ENCODE results near the gene SEMA6B. TPM values are rescaled to one million over a fixed set of nuclear protein-coding genes. Genes with fewer than 3 reads are reported as not detected.
A peak's percentile ranks its signal among the peaks of the same experiment; 100 is the strongest.

Gene SEMA6B
- total RNA-seq, 1 experiment from 2014 or later = 5.7 TPM

GRCh38 chr19:4557971-4558941 is 1.2 kb downstream of the SEMA6B start:
- Histone ChIP-seq H3K4me1 (ENCODE audit: control insufficient read depth, insufficient read depth, low read length) (no peaks in the 10 kb centered on the region; the same call in 1 of the 2 replicates), H3K27ac (ENCODE audit: low read length) (no peak overlapping the region), H3K36me3 (ENCODE audit: control insufficient read depth, insufficient read depth, low read length) (no peaks in the 10 kb centered on the region), H3K27me3 (ENCODE audit: control insufficient read depth, insufficient read depth, low read length) (no peaks in the 10 kb centered on the region), H3K9me3 (ENCODE audit: control insufficient read depth, insufficient read depth, low read depth, low read length) (no peaks in the 10 kb centered on the region), H3K4me3 (ENCODE audit: low read depth in 2 of 2, low read length in 2 of 2) (no peak overlapping the region)
- DNase-seq (ENCODE audit: low read depth, low spot score) (no peak), ATAC-seq (no peak)
- no peak for TF ChIP-seq POLR2AphosphoS5 (IDR thresholded peaks at IDR 0.05; ENCODE audit: low read depth, low read length)
- TF ChIP-seq CTCF (IDR thresholded peaks at IDR 0.05) = peak; percentile 96
- no peak for TF ChIP-seq SIN3A (IDR thresholded peaks at IDR 0.05; ENCODE audit: borderline replicate concordance, insufficient read depth, low read depth, low read length)
- intact Hi-C loops (cut with micrococcal nuclease; ENCODE audit: unreplicated experiment) (no loop called here), in situ Hi-C loops (cut with HindIII; ENCODE audit: low pct_unique_long_range_greater_than_20kb, low sequenced_read_pairs) (no loop called here)
- CTCF ChIA-PET = interaction anchor here (0.7 kb wide), 1 partner anchor 62 kb away, joined by 5 read pairs; no protein-coding TSS in a partner anchor
- BruUV-seq (replicated peaks) = no TSS peak
- POLR2A ChIA-PET = no interaction called here

- Histone ChIP-seq H3K9me3 (ENCODE audit: control insufficient read depth, insufficient read depth, low read depth, low read length) (no peaks in the 10 kb centered on the region), H3K4me1 (ENCODE audit: control insufficient read depth, insufficient read depth, low read length) (no peaks in the 10 kb centered on the region; the same call in 1 of the 2 replicates), H3K27me3 (ENCODE audit: control insufficient read depth, insufficient read depth, low read length) (no peaks in the 10 kb centered on the region), H3K36me3 (ENCODE audit: control insufficient read depth, insufficient read depth, low read length) (no peaks in the 10 kb centered on the region), H3K4me3 (ENCODE audit: low read depth in 2 of 2, low read length in 2 of 2) (no peak overlapping the region), H3K27ac (ENCODE audit: low read length) (no peak overlapping the region)
- no peak for DNase-seq (ENCODE audit: low read depth, low spot score)
- no TSS peak for BruUV-seq (replicated peaks)
- intact Hi-C loops (cut with micrococcal nuclease; ENCODE audit: unreplicated experiment) (no loop called here), in situ Hi-C loops (cut with HindIII; ENCODE audit: low pct_unique_long_range_greater_than_20kb, low sequenced_read_pairs) (no loop called here)
- ATAC-seq = peak; percentile 58
- ChIA-PET POLR2A (no interaction called here), CTCF (interaction anchor here (0.8 to 1.0 kb wide), 2 partner anchors 14 to 32 kb away, joined by 3 read pairs; no protein-coding TSS in a partner anchor)
- TF ChIP-seq TCF7L2 (IDR thresholded peaks at IDR 0.05; ENCODE audit: low read depth, low read length) (no peak), POLR2AphosphoS5 (IDR thresholded peaks at IDR 0.05; ENCODE audit: low read depth, low read length) (no peak), REST (IDR thresholded peaks at IDR 0.05; ENCODE audit: insufficient read depth in 1 of 2, low read depth in 2 of 2, low read length in 1 of 2) (no peak), CTCF (IDR thresholded peaks at IDR 0.05) (no peak), SIN3A (IDR thresholded peaks at IDR 0.05; ENCODE audit: borderline replicate concordance, insufficient read depth, low read depth, low read length) (no peak)
Observed at GRCh38 chr19:4557144-4557970, 2.1 kb downstream of the SEMA6B start.

Data from Panc1 (cell line).